Heart right ventricle (tissue), 16 donors: ENCODE data around the gene NDUFB6. TPM values are rescaled to one million over a fixed set of nuclear protein-coding genes. Genes with fewer than 3 reads are reported as not detected.
"Not testable (repeated sequence)": the region's sequence is repeated elsewhere in the genome, so short reads cannot be mapped to it uniquely, and the experiment has no call there.

Experiments used
- ATAC-seq, 8 donors: fragments of 200-7000 bp; cut with Tn5 transposase; one replicate each; pipeline ENCODE4 v1.9.1; 2020; ENCODE audit warnings: mild to moderate bottlenecking in 8 of 8, moderate library complexity in 8 of 8, moderate number of reproducible peaks in 1 of 8
- DNase-seq, 2 donors: peaks; one replicate each; pipeline ENCODE4 v3.0.0-alpha.2; 2020
- H3K27ac ChIP-seq, 10 donors: fragments of 200-600 bp; sonication (generic) in 2 of 10; one replicate each; pipeline versions ENCODE4 v1.5.0 to v1.8.0; 2020 to 2022; ENCODE audit warnings: mild to moderate bottlenecking in 3 of 10
- H3K27me3 ChIP-seq, 7 donors: fragments of 200-600 bp; one replicate each; pipeline ENCODE4 v1.8.0; 2021 to 2022; ENCODE audit warnings: mild to moderate bottlenecking in 2 of 7
- H3K36me3 ChIP-seq, 9 donors: fragments of 200-600 bp; sonication (generic) in 1 of 9; one replicate each; pipeline versions ENCODE4 v1.5.0 to v1.8.0; 2020 to 2022; ENCODE audit warnings: mild to moderate bottlenecking in 2 of 9
- H3K4me1 ChIP-seq, 9 donors: fragments of 200-600 bp; sonication (generic) in 1 of 9; one replicate each; pipeline versions ENCODE4 v1.5.0 to v1.8.0; 2020 to 2022; ENCODE audit warnings: mild to moderate bottlenecking in 4 of 9
- H3K4me3 ChIP-seq, 10 donors: fragments of 200-600 bp; sonication (generic) in 2 of 10; one replicate each; pipeline versions ENCODE4 v1.5.0 to v1.8.0; 2020 to 2022; ENCODE audit warnings: mild to moderate bottlenecking in 7 of 10, moderate library complexity in 2 of 10
- H3K9me3 ChIP-seq, 11 donors: fragments of 200-600 bp in 10 of 11; sonication (generic) in 2 of 11; one replicate each; pipeline versions ENCODE4 v1.5.0 to v1.8.0; 2013 to 2022; ENCODE audit warnings: mild to moderate bottlenecking in 2 of 11, control low read depth in 1 of 11, moderate library complexity in 1 of 11
- WGBS, 2 donors: extraction: QIAGEN DNeasy Blood & Tissue Kit; methylation state at CpG; one replicate each; pipeline ENCODE4 v1.1.7; 2013; ENCODE audit warnings: inconsistent platforms in 1 of 2; 5-methylcytosine and 5-hydroxymethylcytosine counted together
- intact Hi-C, 10 donors: fragments of 100-400 bp; cut with DNase I; formaldehyde crosslinking; loops; one replicate each; pipeline versions ENCODE4 v1.11.1 to v1.14.2; 2022
- polyA plus RNA-seq, 2 donors: library from polyadenylated mRNA; stranded (reverse); fragments of 200-250 nt; gene quantifications; one replicate each; pipeline ENCODE4 v1.2.3, GENCODE V29; 2013
- total RNA-seq, 10 donors: library from RNA; stranded (reverse); fragmentation: NEBNext Ultra II Directional in 3 of 10; extraction: Animal tissue kit (Norgen Biotek cat#: 25700) in 3 of 10; gene quantifications; one replicate each; pipeline versions ENCODE4 v1.2.1 to v1.2.4, GENCODE V29; 2021 to 2023
- TF ChIP-seq, protein P1 (sequence below), 9 donors: fragments of 200-600 bp; sonication (generic) in 2 of 9; IDR thresholded peaks; one replicate each; pipeline versions ENCODE4 v1.5.0 to v1.8.0; 2021 to 2022; ENCODE audit warnings: antibody characterized with exemption in 9 of 9, mild to moderate bottlenecking in 5 of 9, moderate library complexity in 1 of 9
- donor health status: Arrhythmogenic right ventricular cardiomyopathy.
- donor health status: ischemic (EF 13 %, LVEDD 7.1; RV severe dilation, severe dysfunction).
- donor health status: healthy with polysubstance abuse.
- donor health status: DM: no; HTN: yes; CAD: no.
- donor health status: DM: no; HTN: no; CAD: no.
- donor health status: ischemic (EF 25% LVEDD 6.9; RV normal size, moderate dysfunction).
- donor health status: ischemic (EF 25% LVEDD 5.7; RV mildly dilated, moderate dysfunction).
- donor health status: healthy.
- donor health status: DM: yes; HTN: yes; CAD: no.
- donor health status: Ischemic cardiomyopathy.
- donor health status: ischemic (EF 35%, LVEDD 5.7; RV mildly dilated, moderate dysfunction).
- donor health status: nonischemic (EF 11% LVEDD 7.7; RV severe dilation, severe dysfunction).
- donor health status: DM: yes; HTN: yes; CAD: no.
- donor health status: PGD.
- donor health status: ischemic (EF 29% LVEDD 5.4; RV normal size, mild dysfunction).
- donor health status: nonischemic (EF 23%, LVEDD 6.1; RV moderate dilation, normal function).

The NDUFB6 gene
- total and polyA plus RNA-seq, 12 donors = 52.2 to 186 (median 131) TPM

DNA sequence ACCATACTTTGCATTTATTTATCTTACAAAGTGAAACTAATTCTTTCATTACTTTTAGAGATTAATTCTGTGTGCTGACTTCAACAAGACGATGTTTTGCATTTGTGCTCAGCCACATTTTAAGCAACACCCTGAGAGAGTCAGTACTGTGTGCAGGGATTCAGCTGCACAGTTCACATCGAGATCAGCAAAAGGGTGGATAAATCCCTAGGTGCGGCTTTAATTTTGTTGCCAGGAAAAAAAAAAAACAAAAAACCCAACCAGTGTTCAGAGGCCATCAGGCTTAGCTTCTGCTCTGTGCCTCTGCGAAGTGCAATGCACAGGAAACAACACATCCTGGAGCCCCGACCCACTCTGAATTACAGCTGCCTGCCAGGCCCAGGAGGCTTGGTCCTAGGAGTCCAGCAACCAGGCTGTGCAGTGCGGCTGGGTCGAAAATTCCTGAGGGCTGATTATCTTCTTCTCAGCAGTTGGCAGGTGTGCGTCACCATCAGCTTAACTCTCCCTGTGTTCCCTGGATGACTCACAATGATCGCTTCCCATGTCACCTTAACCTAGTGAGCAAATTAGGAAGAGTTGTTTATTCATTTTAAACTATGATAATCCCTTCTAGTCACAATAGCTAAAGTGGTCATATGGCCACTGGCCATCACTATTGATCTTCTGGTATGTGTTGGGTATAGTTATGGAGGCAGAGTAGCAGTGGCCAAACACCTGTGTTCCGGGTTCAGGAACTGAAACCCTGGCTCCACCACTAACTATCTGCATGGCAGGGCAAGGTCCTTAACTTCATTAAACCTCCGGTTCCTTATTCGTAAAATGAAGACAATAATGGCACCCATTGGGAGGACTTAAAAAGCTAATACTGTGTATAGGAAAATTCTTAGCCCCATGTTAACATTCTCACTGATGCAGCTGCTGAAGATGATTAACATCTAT lies 31.2 kb upstream of the NDUFB6 start:
- Histone ChIP-seq H3K27me3 (peaks cover 0 to 13% (median 0%) of the 10 kb centered on the region in 7 donors), H3K4me1 (no peaks in the 10 kb centered on the region), H3K36me3 (no peaks in the 10 kb centered on the region), H3K9me3 (peaks cover 0 to 7% (median 0%) of the 10 kb centered on the region in 11 donors), H3K27ac (no peak overlapping the region), H3K4me3 (no peak overlapping the region)
- TF ChIP-seq, protein P1, sequence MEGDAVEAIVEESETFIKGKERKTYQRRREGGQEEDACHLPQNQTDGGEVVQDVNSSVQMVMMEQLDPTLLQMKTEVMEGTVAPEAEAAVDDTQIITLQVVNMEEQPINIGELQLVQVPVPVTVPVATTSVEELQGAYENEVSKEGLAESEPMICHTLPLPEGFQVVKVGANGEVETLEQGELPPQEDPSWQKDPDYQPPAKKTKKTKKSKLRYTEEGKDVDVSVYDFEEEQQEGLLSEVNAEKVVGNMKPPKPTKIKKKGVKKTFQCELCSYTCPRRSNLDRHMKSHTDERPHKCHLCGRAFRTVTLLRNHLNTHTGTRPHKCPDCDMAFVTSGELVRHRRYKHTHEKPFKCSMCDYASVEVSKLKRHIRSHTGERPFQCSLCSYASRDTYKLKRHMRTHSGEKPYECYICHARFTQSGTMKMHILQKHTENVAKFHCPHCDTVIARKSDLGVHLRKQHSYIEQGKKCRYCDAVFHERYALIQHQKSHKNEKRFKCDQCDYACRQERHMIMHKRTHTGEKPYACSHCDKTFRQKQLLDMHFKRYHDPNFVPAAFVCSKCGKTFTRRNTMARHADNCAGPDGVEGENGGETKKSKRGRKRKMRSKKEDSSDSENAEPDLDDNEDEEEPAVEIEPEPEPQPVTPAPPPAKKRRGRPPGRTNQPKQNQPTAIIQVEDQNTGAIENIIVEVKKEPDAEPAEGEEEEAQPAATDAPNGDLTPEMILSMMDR (IDR thresholded peaks at IDR 0.05) = no peak
- intact Hi-C loops = no loop called here
- ATAC-seq = peak in 1 of 8 donors; percentile 18
- WGBS, 2 donors = 67 to 76% methylated on average over 12 of the region's 12 CpGs
- no peak for DNase-seq

DNA sequence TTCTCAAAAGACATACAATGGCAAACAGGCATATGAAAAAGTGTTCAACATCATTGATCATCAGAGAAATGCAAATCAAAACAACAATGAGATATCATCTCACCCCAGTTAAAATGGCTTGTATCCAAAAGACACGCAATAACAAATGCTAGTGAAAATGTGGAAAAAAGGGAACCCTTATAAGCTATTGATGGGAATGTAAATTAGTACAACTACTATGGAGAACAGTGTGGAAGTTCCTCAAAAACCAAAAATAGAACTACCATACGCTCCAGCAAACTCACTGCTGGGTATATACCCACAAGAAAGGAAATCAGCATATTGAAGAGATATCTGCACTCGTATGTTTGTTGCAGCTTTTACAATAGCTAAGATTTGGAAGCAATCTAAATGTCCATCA lies 26.1 kb upstream of the NDUFB6 start:
- H3K9me3 ChIP-seq, H3K36me3 ChIP-seq, H3K4me1 ChIP-seq, H3K4me3 ChIP-seq, H3K27ac ChIP-seq, ATAC-seq, DNase-seq: not testable (repeated sequence)
- 70 to 71% methylated on average over 3 of the region's 3 CpGs for WGBS, 2 donors
- intact Hi-C loops = loop anchor here in 1 of 10 donors (10.0 kb wide), 1 partner anchor 176 kb away; no protein-coding TSS in a partner anchor
- H3K27me3 ChIP-seq = peaks cover 0 to 15% (median 0%) of the 10 kb centered on the region in 7 donors

DNA sequence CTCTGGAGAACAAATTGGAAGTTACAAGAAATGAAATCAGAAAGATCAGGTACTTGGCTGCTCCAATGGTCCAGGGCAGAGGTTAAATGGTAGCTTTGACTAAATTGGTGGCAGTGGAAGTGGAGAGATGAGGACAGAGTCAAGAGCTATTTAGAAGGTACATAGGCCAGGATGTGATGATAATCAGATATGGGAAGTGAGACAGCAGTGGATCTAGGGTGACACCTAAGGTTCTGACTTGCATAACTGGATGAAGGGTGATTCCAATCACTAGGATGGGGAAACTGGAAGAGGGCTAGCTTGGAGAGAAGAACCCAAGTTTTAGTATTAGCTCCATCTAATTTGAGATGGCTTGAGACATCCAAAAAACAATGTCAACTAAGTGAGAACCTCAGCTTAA lies 24.0 kb upstream of the NDUFB6 start:
- intact Hi-C loops = loop anchor here in 1 of 10 donors (10.0 kb wide), 1 partner anchor 178 kb away; no protein-coding TSS in a partner anchor
- no peak for ATAC-seq

DNA sequence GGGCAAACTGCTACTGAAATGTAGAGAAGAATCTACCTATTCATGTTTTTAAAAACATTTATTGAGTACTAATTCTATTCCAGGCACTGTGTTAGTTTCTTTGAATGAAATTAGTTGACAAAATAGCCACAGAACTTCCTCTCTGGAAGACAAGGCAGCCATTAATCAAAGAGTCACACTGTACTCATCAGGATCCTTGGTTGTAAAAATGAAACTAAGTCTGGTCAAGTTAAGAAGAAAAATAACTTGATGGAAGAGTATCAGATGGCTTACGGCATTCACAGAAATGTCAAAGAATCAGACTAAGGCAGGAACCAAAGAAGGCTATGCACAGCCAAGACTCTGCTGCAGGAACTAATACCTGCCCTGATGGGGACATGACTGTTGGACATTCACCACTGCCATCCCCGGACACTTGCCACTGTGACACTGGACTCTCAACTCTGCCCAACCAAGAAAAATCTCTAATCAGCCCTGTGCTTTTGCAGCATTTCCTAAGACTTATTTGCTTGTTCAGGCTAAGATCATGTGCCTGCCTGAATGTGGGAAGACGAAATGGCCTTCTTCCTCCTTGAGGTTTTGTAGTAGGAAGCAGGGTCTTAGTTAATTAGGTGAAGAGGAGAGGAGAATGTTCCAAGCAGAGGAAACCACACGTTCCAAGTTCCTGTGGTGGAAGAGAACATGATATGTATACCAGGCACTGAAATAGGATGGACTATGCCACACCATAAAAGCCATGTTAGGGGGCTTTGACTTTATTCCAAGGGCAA lies 23.3 kb upstream of the NDUFB6 start:
- intact Hi-C loops = loop anchor here in 1 of 10 donors (10.0 kb wide), 1 partner anchor 179 kb away; no protein-coding TSS in a partner anchor
- H3K27me3 ChIP-seq = peaks cover 0 to 12% (median 0%) of the 10 kb centered on the region in 7 donors
- no peaks in the 10 kb centered on the region for H3K4me1 ChIP-seq
- no peak for ATAC-seq
- TF ChIP-seq, protein P1 (IDR thresholded peaks at IDR 0.05) = no peak
- peaks cover 0 to 7% (median 0%) of the 10 kb centered on the region in 11 donors for H3K9me3 ChIP-seq
- no peak overlapping the region for H3K27ac ChIP-seq
- H3K4me3 ChIP-seq = no peak overlapping the region
- no peaks in the 10 kb centered on the region for H3K36me3 ChIP-seq
- 69 to 70% methylated on average over 4 of the region's 4 CpGs for WGBS, 2 donors
- DNase-seq = no peak

More for the DNA sequence above, 24.0 kb upstream of the NDUFB6 start:
- TF ChIP-seq, protein P1 (IDR thresholded peaks at IDR 0.05) = no peak
- no peak overlapping the region for H3K27ac ChIP-seq
- H3K36me3 ChIP-seq = no peaks in the 10 kb centered on the region
- H3K4me1 ChIP-seq = no peaks in the 10 kb centered on the region
- H3K27me3 ChIP-seq = peaks cover 0 to 12% (median 0%) of the 10 kb centered on the region in 7 donors
- H3K9me3 ChIP-seq = peaks cover 0 to 7% (median 0%) of the 10 kb centered on the region in 11 donors
- DNase-seq = no peak
- H3K4me3 ChIP-seq = no peak overlapping the region
